HEK293 (cell line): ENCODE measurements around the gene NKD1.

Experiments
- CTCF ChIP-seq: fragments of 450-650 bp; formaldehyde crosslinking; IDR thresholded peaks from 2 replicates; pipeline ENCODE4 v1.5.1; 2016; ENCODE audit warnings: missing biosample characterization, missing genetic modification characterization
- TCF7L2 ChIP-seq: IDR thresholded peaks from 2 replicates; pipeline ENCODE4 v1.6.1; 2011; ENCODE audit warnings: low read depth, mild to moderate bottlenecking, inconsistent platforms, low read length, moderate library complexity, borderline replicate concordance
- ZNF23 ChIP-seq: fragments of 450-650 bp; formaldehyde crosslinking; IDR thresholded peaks from 2 replicates; pipeline ENCODE4 v1.5.1; 2016; ENCODE audit warnings: missing biosample characterization, missing genetic modification characterization, borderline replicate concordance
- ZNF292 ChIP-seq: fragments of 450-650 bp; formaldehyde crosslinking; IDR thresholded peaks from 2 replicates; pipeline ENCODE4 v1.5.1; 2016; ENCODE audit warnings: low read depth, missing biosample characterization, missing genetic modification characterization, borderline replicate concordance
- ZNF544 ChIP-seq: fragments of 450-650 bp; formaldehyde crosslinking; IDR thresholded peaks from 2 replicates; pipeline ENCODE4 v1.5.0; 2017; ENCODE audit warnings: missing biosample characterization, missing genetic modification characterization
- ZNF777 ChIP-seq: fragments of 450-650 bp; formaldehyde crosslinking; IDR thresholded peaks from 2 replicates; pipeline ENCODE4 v1.5.1; 2017; ENCODE audit warnings: missing biosample characterization, missing genetic modification characterization, borderline replicate concordance
- TF ChIP-seq, protein P1 (sequence below): fragments of 450-650 bp; formaldehyde crosslinking; optimal IDR thresholded peaks from 2 replicates; pipeline ENCODE3; 2016; ENCODE audit warnings: missing biosample characterization, mild to moderate bottlenecking, missing genetic modification characterization

GRCh38 chr16:50546125-50546524, 2.1 kb upstream of the NKD1 start:
- TF ChIP-seq ZNF777 (tag by site-specific recombination) (no peak), TCF7L2 (no peak), ZNF292 (no peak), CTCF (no peak), ZNF544 (tag by site-specific recombination) (no peak), ZNF23 (tag by site-specific recombination) (no peak)
- TF ChIP-seq, protein P1, sequence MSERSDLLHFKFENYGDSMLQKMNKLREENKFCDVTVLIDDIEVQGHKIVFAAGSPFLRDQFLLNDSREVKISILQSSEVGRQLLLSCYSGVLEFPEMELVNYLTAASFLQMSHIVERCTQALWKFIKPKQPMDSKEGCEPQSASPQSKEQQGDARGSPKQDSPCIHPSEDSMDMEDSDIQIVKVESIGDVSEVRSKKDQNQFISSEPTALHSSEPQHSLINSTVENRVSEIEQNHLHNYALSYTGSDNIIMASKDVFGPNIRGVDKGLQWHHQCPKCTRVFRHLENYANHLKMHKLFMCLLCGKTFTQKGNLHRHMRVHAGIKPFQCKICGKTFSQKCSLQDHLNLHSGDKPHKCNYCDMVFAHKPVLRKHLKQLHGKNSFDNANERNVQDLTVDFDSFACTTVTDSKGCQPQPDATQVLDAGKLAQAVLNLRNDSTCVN (tag by site-specific recombination): no peak
